ENCODE measurements around the gene MRPL16.
A peak's percentile ranks its signal among the peaks of the same experiment; 100 is the strongest.
"Not testable (repeated sequence)": the region's sequence is repeated elsewhere in the genome, so short reads cannot be mapped to it uniquely, and the experiment has no call there.

The MRPL16 gene

GRCh38 chr11:59810189-59810910, at the start of gene MRPL16:
TSS of gene MRPL16 (minus strand) at chr11:59810778. CDS start at chr11:59810658, 120 bp downstream.
- peak; percentile 78 for DNase-seq

GRCh38 chr11:59859673-59860072, 49.1 kb upstream of the MRPL16 start:
- DNase-seq: no peak

- no peak for DNase-seq
These were observed 47.2 kb upstream of the MRPL16 start for GRCh38 chr11:59857439-59858434.

- no peak for DNase-seq
These were observed 44.3 kb upstream of the MRPL16 start for GRCh38 chr11:59854871-59855270.

- not testable (repeated sequence) for DNase-seq
These were observed 40.8 kb upstream of the MRPL16 start for GRCh38 chr11:59851416-59851815.

GRCh38 chr11:59849551-59849950, 39.0 kb upstream of the MRPL16 start:
- DNase-seq: not testable (repeated sequence)

GRCh38 chr11:59849129-59849528, 38.6 kb upstream of the MRPL16 start:
- no peak for DNase-seq

- DNase-seq: not testable (repeated sequence)
These were observed 37.9 kb upstream of the MRPL16 start for GRCh38 chr11:59848439-59848838.

GRCh38 chr11:59847626-59848025, 37.0 kb upstream of the MRPL16 start:
- DNase-seq: no peak

GRCh38 chr11:59846556-59846955, 36.0 kb upstream of the MRPL16 start:
- DNase-seq: no peak

GRCh38 chr11:59845399-59845798, 34.8 kb upstream of the MRPL16 start, which contains the start of gene CBLIF:
TSS of gene CBLIF (minus strand) at chr11:59845499. CDS start at chr11:59845453, 46 bp downstream.
- DNase-seq: no peak

GRCh38 chr11:59842316-59842715, 31.7 kb upstream of the MRPL16 start:
- DNase-seq: no peak

- no peak for DNase-seq
These were observed 30.9 kb upstream of the MRPL16 start for GRCh38 chr11:59841514-59841913.

- DNase-seq: no peak
These were observed 29.0 kb upstream of the MRPL16 start for GRCh38 chr11:59839615-59840014.

GRCh38 chr11:59833602-59834001, 23.0 kb upstream of the MRPL16 start:
- DNase-seq: no peak

- DNase-seq: no peak
These were observed 18.8 kb upstream of the MRPL16 start for GRCh38 chr11:59829358-59829757.

GRCh38 chr11:59822989-59823566, 12.5 kb upstream of the MRPL16 start:
- peak; percentile 14 for DNase-seq

- no peak for DNase-seq
These were observed 8.0 kb upstream of the MRPL16 start for GRCh38 chr11:59818572-59818971.

GRCh38 chr11:59816434-59816833, 5.9 kb upstream of the MRPL16 start:
- DNase-seq: not testable (repeated sequence)

- no peak for DNase-seq
These were observed 5.2 kb upstream of the MRPL16 start for GRCh38 chr11:59815754-59816153.

- no peak for DNase-seq
These were observed 3.4 kb upstream of the MRPL16 start for GRCh38 chr11:59814021-59814420.

- no peak for DNase-seq
These were observed 2.8 kb upstream of the MRPL16 start for GRCh38 chr11:59813364-59813763.

- DNase-seq: no peak
These were observed 1.6 kb upstream of the MRPL16 start for GRCh38 chr11:59812220-59812619.
